ENCODE results near the gene APBA2. TPM values are rescaled to one million over a fixed set of nuclear protein-coding genes. Genes with fewer than 3 reads are reported as not detected.

Gene APBA2
- total and polyA plus RNA-seq, 8 donors = 0.45 to 13.3 (median 2.0) TPM; not detected in 1

- peaks cover 0 to 6% (median 0%) of the 10 kb centered on the region in 4 donors for H3K9me3 ChIP-seq
- intact Hi-C loops (cut with DNase I; ENCODE audit: low total_unique reads) = no loop called here
- WGBS, 5 donors = 80 to 92% (median 90%) methylated on average over 7 of the region's 7 CpGs
Observed at GRCh38 chr15:28946803-28947202, 61.0 kb downstream of the APBA2 start.

DNA sequence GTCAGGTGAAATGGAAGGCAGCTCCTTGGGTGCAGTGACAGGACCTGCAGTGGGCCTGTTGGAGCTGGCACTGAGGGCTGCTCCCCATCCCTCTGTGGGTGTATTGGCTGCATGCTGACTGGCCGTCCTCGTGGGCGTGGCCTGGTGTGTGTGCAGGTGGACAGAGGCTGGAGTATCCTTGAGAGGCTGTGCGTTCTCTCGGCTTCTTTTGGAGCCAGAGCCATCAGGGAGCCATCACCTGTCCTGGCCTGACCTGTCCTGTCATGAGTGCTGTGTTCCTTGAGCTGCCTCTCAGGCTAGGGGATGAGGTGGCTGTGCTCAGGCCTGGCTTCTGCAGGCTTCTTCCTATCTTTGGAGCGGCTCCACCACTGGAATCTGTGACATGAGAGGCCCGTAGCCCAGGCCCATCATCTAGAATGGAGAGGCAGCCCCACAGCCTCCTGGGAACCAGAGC, 61.5 kb downstream of the APBA2 start:
- Histone ChIP-seq H3K36me3 (no peaks in the 10 kb centered on the region), H3K4me1 (no peaks in the 10 kb centered on the region), H3K27me3 (no peaks in the 10 kb centered on the region), H3K27ac (peak overlapping the region in 1 of 5 donors; percentile 5), H3K9me3 (peaks cover 0 to 6% (median 0%) of the 10 kb centered on the region in 4 donors), H3K4me3 (no peak overlapping the region)
- no peak for DNase-seq
- no peak for TF ChIP-seq POLR2AphosphoS5 (IDR thresholded peaks at IDR 0.05)
- TF ChIP-seq POLR2A (IDR thresholded peaks at IDR 0.05) = no peak
- no peak for TF ChIP-seq EP300 (IDR thresholded peaks at IDR 0.05)
- TF ChIP-seq CTCF (IDR thresholded peaks at IDR 0.05) = no peak
- intact Hi-C loops (cut with DNase I; ENCODE audit: low total_unique reads) = no loop called here
- WGBS, 5 donors = 70 to 86% (median 74%) methylated on average over 3 to 7 of the region's 7 CpGs

More at GRCh38 chr15:28946803-28947202, 61.0 kb downstream of the APBA2 start:
- no peak for DNase-seq
- TF ChIP-seq POLR2A (IDR thresholded peaks at IDR 0.05) (no peak), POLR2AphosphoS5 (IDR thresholded peaks at IDR 0.05) (no peak), CTCF (IDR thresholded peaks at IDR 0.05) (no peak), EP300 (IDR thresholded peaks at IDR 0.05) (no peak)
- Histone ChIP-seq H3K27ac (no peak overlapping the region), H3K27me3 (no peaks in the 10 kb centered on the region), H3K4me3 (no peak overlapping the region), H3K4me1 (no peaks in the 10 kb centered on the region), H3K36me3 (no peaks in the 10 kb centered on the region)

- 86 to 90% (median 88%) methylated on average over 2 of the region's 2 CpGs for WGBS, 5 donors
- H3K36me3 ChIP-seq = no peaks in the 10 kb centered on the region
- no peaks in the 10 kb centered on the region for H3K27me3 ChIP-seq
- H3K27ac ChIP-seq = peak overlapping the region in 1 of 5 donors; percentile 5
- no peak for DNase-seq
- H3K4me3 ChIP-seq = no peak overlapping the region
- H3K4me1 ChIP-seq = no peaks in the 10 kb centered on the region
- H3K9me3 ChIP-seq = peaks cover 0 to 6% (median 0%) of the 10 kb centered on the region in 4 donors
- TF ChIP-seq EP300 (IDR thresholded peaks at IDR 0.05) (no peak), CTCF (IDR thresholded peaks at IDR 0.05) (no peak), POLR2A (IDR thresholded peaks at IDR 0.05) (no peak), POLR2AphosphoS5 (IDR thresholded peaks at IDR 0.05) (no peak)
- intact Hi-C loops (cut with DNase I; ENCODE audit: low total_unique reads) = no loop called here
Observed at GRCh38 chr15:28948036-28948435, 62.3 kb downstream of the APBA2 start.

- DNase-seq = no peak
- 73 to 89% (median 86%) methylated on average over 2 of the region's 2 CpGs for WGBS, 5 donors
- Histone ChIP-seq H3K4me3 (no peak overlapping the region), H3K36me3 (no peaks in the 10 kb centered on the region), H3K27me3 (peaks cover 0 to 7% (median 0%) of the 10 kb centered on the region in 3 donors), H3K27ac (no peak overlapping the region), H3K4me1 (no peaks in the 10 kb centered on the region), H3K9me3 (peaks cover 0 to 6% (median 0%) of the 10 kb centered on the region in 4 donors)
- intact Hi-C loops (cut with DNase I; ENCODE audit: low total_unique reads) = no loop called here
- TF ChIP-seq CTCF (IDR thresholded peaks at IDR 0.05) (no peak), POLR2AphosphoS5 (IDR thresholded peaks at IDR 0.05) (no peak), EP300 (IDR thresholded peaks at IDR 0.05) (no peak), POLR2A (IDR thresholded peaks at IDR 0.05) (no peak)
Observed at GRCh38 chr15:28950916-28951315, 65.1 kb downstream of the APBA2 start.

Measured in stomach (tissue), 9 donors.